HepG2 (cell line): ENCODE data around the gene OAS2. TPM values are rescaled to one million over a fixed set of nuclear protein-coding genes. Genes with fewer than 3 reads are reported as not detected.
A peak's percentile ranks its signal among the peaks of the same experiment; 100 is the strongest.

Source experiments
- ATF7 ChIP-seq, 2 experiments: fragments of 450-650 bp in 1 of 2; sonication (generic) in 1 of 2; formaldehyde crosslinking in 1 of 2; IDR thresholded peaks; 2 replicates each; pipeline versions ENCODE4 v1.4.0 to v1.6.1; 2016 to 2020; ENCODE audit warnings: antibody characterized with exemption in 1 of 2, mild to moderate bottlenecking in 1 of 2, missing genetic modification reagents in 1 of 2
- CSRNP2 ChIP-seq: sonication (generic); formaldehyde crosslinking; conservative IDR thresholded peaks from 2 replicates; pipeline ENCODE4 v1.8.0; 2022; ENCODE audit warnings: low read depth, missing genetic modification reagents
- ELF4 ChIP-seq: sonication (generic); formaldehyde crosslinking; IDR thresholded peaks from 2 replicates; pipeline ENCODE4 v1.5.0; 2020; ENCODE audit warnings: missing genetic modification reagents, mild to moderate bottlenecking, moderate library complexity, borderline replicate concordance
- GMEB1 ChIP-seq: sonication (generic); formaldehyde crosslinking; IDR thresholded peaks from 2 replicates; pipeline ENCODE4 v1.5.1; 2020; ENCODE audit warnings: missing genetic modification reagents, mild to moderate bottlenecking, borderline replicate concordance
- HHEX ChIP-seq: IDR thresholded peaks from 2 replicates; pipeline ENCODE4 v1.6.1; 2016; ENCODE audit warnings: control low read depth
- HMG20A ChIP-seq: IDR thresholded peaks from 2 replicates; pipeline ENCODE4 v1.6.1; 2016; ENCODE audit warnings: borderline replicate concordance
- HNF4A ChIP-seq: sonication (generic); formaldehyde crosslinking; IDR thresholded peaks from 2 replicates; pipeline ENCODE4 v1.4.0; 2020; ENCODE audit warnings: missing genetic modification reagents
- ISX ChIP-seq: sonication (generic); formaldehyde crosslinking; conservative IDR thresholded peaks from 2 replicates; pipeline ENCODE4 v1.5.0; 2020; ENCODE audit warnings: missing genetic modification reagents
- LRRFIP1 ChIP-seq: sonication (generic); formaldehyde crosslinking; conservative IDR thresholded peaks from 2 replicates; pipeline ENCODE4 v1.4.0; 2020; ENCODE audit warnings: missing genetic modification reagents
- SKIL ChIP-seq: sonication (generic); formaldehyde crosslinking; IDR thresholded peaks from 2 replicates; pipeline ENCODE4 v1.8.0; 2022; ENCODE audit warnings: missing genetic modification reagents, mild to moderate bottlenecking, moderate library complexity, borderline replicate concordance
- ZBTB2 ChIP-seq: sonication (generic); formaldehyde crosslinking; IDR thresholded peaks from 2 replicates; pipeline ENCODE4 v1.8.0; 2022; ENCODE audit warnings: low read depth, missing genetic modification reagents
- ZNF329 ChIP-seq: sonication (generic); formaldehyde crosslinking; IDR thresholded peaks from 2 replicates; pipeline ENCODE4 v1.9.0; 2021; ENCODE audit warnings: low read depth, mild to moderate bottlenecking, missing genetic modification reagents
- polyA plus RNA-seq, 8 experiments: library from polyadenylated mRNA; depleted of rRNA in 3 of 8; stranded (reverse) in 7 of 8; unstranded in 1 of 8; fragments of >200 nt; fragmentation: Illumina TruSeq in 4 of 8; extraction: Trizol in 4 of 8; gene quantifications; 2 replicates each; pipeline versions ENCODE4 v1.2.1 to v1.2.3, GENCODE V29; 2011 to 2016; ENCODE audit warnings: low read depth in 4 of 8, missing spikeins in 1 of 8, mixed read lengths in 1 of 8; ENCODE audit not compliant: insufficient read depth in 1 of 8
- total RNA-seq, 5 experiments: library from RNA; depleted of rRNA; stranded (reverse); fragments of >200 nt; fragmentation: Illumina TruSeq; extraction: Trizol; gene quantifications; 2 replicates each; pipeline ENCODE4 v1.2.3, GENCODE V29; 2016; ENCODE audit warnings: low read depth in 1 of 5

Gene OAS2
- total and polyA plus RNA-seq, 2 of the 13 experiments (the other 11 are each of a cell fraction or from before 2014, with no cell fraction given): 0.05 to 0.24 TPM

- TF ChIP-seq ZBTB2: no peak
- TF ChIP-seq ZNF329 (CRISPR knock-in tag): no peak
- TF ChIP-seq HMG20A (CRISPR knock-in tag): no peak
- TF ChIP-seq ATF7 (IDR thresholded peaks at IDR 0.05): no peak
- 0 out of 2 replicates have a peak, but pooled peaks have one; percentile 34 for TF ChIP-seq ATF7 (CRISPR knock-in tag; IDR thresholded peaks at IDR 0.05)
- TF ChIP-seq ISX (CRISPR knock-in tag): 0 out of 2 replicates have a peak, but pooled peaks have one; percentile 33
- peak; percentile 56; the same call in 1 of the 2 replicates for TF ChIP-seq HNF4A (CRISPR knock-in tag)
- no peak for TF ChIP-seq SKIL (CRISPR knock-in tag)
- no peak for TF ChIP-seq CSRNP2 (CRISPR knock-in tag)
- TF ChIP-seq LRRFIP1: no peak
- peak; percentile 45; the same call in 1 of the 2 replicates for TF ChIP-seq ELF4 (CRISPR knock-in tag)
- TF ChIP-seq GMEB1: peak; percentile 58; the same call in 1 of the 2 replicates
- TF ChIP-seq HHEX (CRISPR knock-in tag): no peak
These were observed 40.3 kb upstream of the OAS2 start, which contains the start of gene OAS3 (continued) for GRCh38 chr12:112937741-112938719.
